ENCODE data around the gene RESP18. TPM values are rescaled to one million over a fixed set of nuclear protein-coding genes. Genes with fewer than 3 reads are reported as not detected.

The RESP18 gene
- total and polyA plus RNA-seq, 2 of the 4 experiments (the other 2 are of a cell fraction), result not detected

DNA sequence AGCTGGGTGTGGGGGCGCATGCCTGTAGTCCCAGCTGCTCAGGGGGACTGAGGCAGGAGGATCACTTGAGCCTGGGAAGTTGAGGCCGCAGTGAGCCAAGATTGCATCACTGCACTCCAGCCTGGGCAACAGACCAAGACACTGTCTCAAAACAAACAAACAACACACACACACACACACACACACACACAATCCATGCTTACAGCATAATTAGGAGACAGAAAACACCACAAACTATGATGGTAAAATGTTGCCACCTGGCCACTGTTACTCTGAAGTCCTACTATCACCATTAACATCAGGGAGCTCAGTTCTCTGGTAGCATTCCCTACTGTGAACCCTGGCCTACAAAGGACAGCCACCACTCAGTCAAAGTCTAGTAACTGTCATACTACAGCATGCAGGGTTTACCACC is 36.9 kb upstream of the RESP18 start:
- H3K36me3 ChIP-seq (ENCODE audit: control insufficient read depth, insufficient read depth, low read length), result peaks cover 9% of the 10 kb centered on the region
- no peaks in the 10 kb centered on the region for H3K9me3 ChIP-seq (ENCODE audit: control insufficient read depth, insufficient read depth, low read length)
- DNase-seq, result peak; percentile 69
- H4K5ac ChIP-seq (ENCODE audit: low read depth, low read length), result no peak overlapping the region
- no peak overlapping the region for H3K23ac ChIP-seq (ENCODE audit: low read depth, low read length)
- H3K56ac ChIP-seq (ENCODE audit: extremely low read depth, insufficient read depth, low read length), result no peak overlapping the region
- no peak overlapping the region for H3K14ac ChIP-seq (replicated peaks; ENCODE audit: low read depth, low read length)
- no CpG with 5 or more reads among the region's 2 CpGs for WGBS, 2 experiments (ENCODE audit: extremely low coverage in 2 of 2, insufficient read length in 1 of 2)
- no peak overlapping the region for H2BK15ac ChIP-seq (ENCODE audit: low read depth, low read length)
- in situ Hi-C loops (cut with MboI; ENCODE audit: low sequenced_read_pairs) (no loop called here), intact Hi-C loops (cut with micrococcal nuclease) (no loop called here), dilution Hi-C loops (cut with HindIII; ENCODE audit: low sequenced_read_pairs, unreplicated experiment) (no loop called here)
- H3K4me2 ChIP-seq (ENCODE audit: low read depth, low read length), result peak overlapping the region; percentile 3
- ChIA-PET POLR2A (ENCODE audit: unreplicated experiment) (interaction anchor here (0.9 kb wide), 1 partner anchor 13 kb away, joined by 3 read pairs; no protein-coding TSS in a partner anchor), CTCF (interaction anchor here (1.0 kb wide), 1 partner anchor 211 kb away, joined by 4 read pairs; no protein-coding TSS in a partner anchor)
- H3K9ac ChIP-seq (ENCODE audit: low read depth, low read length), result no peak overlapping the region
- H3K4ac ChIP-seq (ENCODE audit: low read depth, low read length), result 0 out of 2 replicates have a peak overlapping the region, but pooled peaks have one; percentile 64
- no peak overlapping the region for H3K4me3 ChIP-seq (ENCODE audit: insufficient read depth, low read depth, low read length)
- H3K18ac ChIP-seq (ENCODE audit: low read depth, low read length), result peak overlapping the region; percentile 22; the same call in 1 of the 2 replicates
- H2AK5ac ChIP-seq (ENCODE audit: low read depth, low read length), result no peak overlapping the region; the same call in 1 of the 2 replicates
- peaks cover 4% of the 10 kb centered on the region; the same call in 1 of the 2 replicates for H3K9me1 ChIP-seq (ENCODE audit: insufficient read depth, low read length)
- H3K4me1 ChIP-seq (ENCODE audit: control insufficient read depth, insufficient read depth, low read length), result peaks cover 2% of the 10 kb centered on the region
- TF ChIP-seq, protein P1, sequence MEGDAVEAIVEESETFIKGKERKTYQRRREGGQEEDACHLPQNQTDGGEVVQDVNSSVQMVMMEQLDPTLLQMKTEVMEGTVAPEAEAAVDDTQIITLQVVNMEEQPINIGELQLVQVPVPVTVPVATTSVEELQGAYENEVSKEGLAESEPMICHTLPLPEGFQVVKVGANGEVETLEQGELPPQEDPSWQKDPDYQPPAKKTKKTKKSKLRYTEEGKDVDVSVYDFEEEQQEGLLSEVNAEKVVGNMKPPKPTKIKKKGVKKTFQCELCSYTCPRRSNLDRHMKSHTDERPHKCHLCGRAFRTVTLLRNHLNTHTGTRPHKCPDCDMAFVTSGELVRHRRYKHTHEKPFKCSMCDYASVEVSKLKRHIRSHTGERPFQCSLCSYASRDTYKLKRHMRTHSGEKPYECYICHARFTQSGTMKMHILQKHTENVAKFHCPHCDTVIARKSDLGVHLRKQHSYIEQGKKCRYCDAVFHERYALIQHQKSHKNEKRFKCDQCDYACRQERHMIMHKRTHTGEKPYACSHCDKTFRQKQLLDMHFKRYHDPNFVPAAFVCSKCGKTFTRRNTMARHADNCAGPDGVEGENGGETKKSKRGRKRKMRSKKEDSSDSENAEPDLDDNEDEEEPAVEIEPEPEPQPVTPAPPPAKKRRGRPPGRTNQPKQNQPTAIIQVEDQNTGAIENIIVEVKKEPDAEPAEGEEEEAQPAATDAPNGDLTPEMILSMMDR (conservative IDR thresholded peaks at IDR 0.05; ENCODE audit: low read depth, low read length), result no peak
- TF ChIP-seq CEBPB (IDR thresholded peaks at IDR 0.05; ENCODE audit: low read depth, low read length) (peak; percentile 88), FOS (IDR thresholded peaks at IDR 0.05; ENCODE audit: low read depth, low read length) (0 out of 2 replicates have a peak, but pooled peaks have one; percentile 6)
- H3K27me3 ChIP-seq (ENCODE audit: control insufficient read depth, insufficient read depth, low read length), result no peaks in the 10 kb centered on the region
- H2BK20ac ChIP-seq (ENCODE audit: low read depth, low read length), result no peak overlapping the region
- peaks cover 6% of the 10 kb centered on the region; the same call in 1 of the 2 replicates for H4K20me1 ChIP-seq (ENCODE audit: insufficient read depth, low read length)
- no peak overlapping the region for H2AFZ ChIP-seq (replicated peaks; ENCODE audit: low read length, poor library complexity)
- H3K27ac ChIP-seq (ENCODE audit: insufficient read depth, low read length), result peak overlapping the region; percentile 57; the same call in 1 of the 2 replicates
- peak; percentile 55 for ATAC-seq (ENCODE audit: low read depth)
- H4K91ac ChIP-seq (ENCODE audit: insufficient read depth, low read depth, low read length), result no peak overlapping the region
- peak overlapping the region; percentile 83 for H2BK5ac ChIP-seq (ENCODE audit: low read depth, low read length, poor library complexity, severe bottlenecking)
- peak overlapping the region; percentile 48; the same call in 1 of the 2 replicates for H2BK120ac ChIP-seq (ENCODE audit: low read depth, low read length)
- no TSS peak for BruUV-seq (replicated peaks)
- no peak overlapping the region for H2AK9ac ChIP-seq (replicated peaks; ENCODE audit: low read depth, low read length, poor library complexity)
- no peaks in the 10 kb centered on the region for H3K79me1 ChIP-seq (ENCODE audit: low read depth in 1 of 2, low read length in 2 of 2)
- H4K8ac ChIP-seq (ENCODE audit: low read depth in 2 of 2, low read length in 2 of 2), result peak overlapping the region in 1 of 2 experiments; percentile 47; a peak in 1 of 4 replicates

All from IMR-90 (cell line).